Measurements from ENCODE around the gene KLHL4. TPM values are rescaled to one million over a fixed set of nuclear protein-coding genes. Genes with fewer than 3 reads are reported as not detected.

KLHL4 gene
- total and polyA plus RNA-seq, 10 of the 15 experiments (the other 5 are each of a cell fraction or from before 2014, with no cell fraction given) = 0.03 TPM; not detected in 8

- no peak for TF ChIP-seq SKIL (IDR thresholded peaks at IDR 0.05; ENCODE audit: low read depth, poor library complexity, severe bottlenecking)
- no peak for TF ChIP-seq MYC (IDR thresholded peaks at IDR 0.05; ENCODE audit: insufficient read depth, insufficient read length, insufficient replicate concordance, low read length, severe bottlenecking)
- no peak for TF ChIP-seq ESRRA (IDR thresholded peaks at IDR 0.05; ENCODE audit: low read length)
- TF ChIP-seq NRF1 (conservative IDR thresholded peaks at IDR 0.05; ENCODE audit: low read depth, low read length) = no peak
- no peak for TF ChIP-seq ZBTB11 (CRISPR knock-in tag; IDR thresholded peaks at IDR 0.05)
- no peak for TF ChIP-seq PRDM15 (CRISPR knock-in tag; IDR thresholded peaks at IDR 0.05)
- TF ChIP-seq RB1 (IDR thresholded peaks at IDR 0.05; ENCODE audit: borderline replicate concordance) = no peak
- no peak for TF ChIP-seq ZBTB33 (IDR thresholded peaks at IDR 0.05)
Measured at GRCh38 chrX:87616371-87616770, 98.8 kb downstream of the KLHL4 start (continued).
